Measurements from ENCODE around the gene EGLN2.
"Not testable (repeated sequence)": the region's sequence is repeated elsewhere in the genome, so short reads cannot be mapped to it uniquely, and the experiment has no call there.

EGLN2 gene

GRCh38 chr19:40810160-40810559 is 11.2 kb downstream of the EGLN2 start:
- POLR2A ChIA-PET: no interaction called here
- peak overlapping the region in 3 of 7 experiments; percentile 42 to 77 (median 67) for H3K4me3 ChIP-seq (ENCODE audit: control insufficient read depth in 1 of 7, extremely low read depth in 1 of 7, insufficient read depth in 4 of 7, low read depth in 2 of 7, low read length in 6 of 7)
- CTCF ChIA-PET: no interaction called here
- no peaks in the 10 kb centered on the region for H3K27me3 ChIP-seq (replicated peaks in 2 of 5; ENCODE audit: control insufficient read depth in 4 of 5, insufficient read depth in 5 of 5, low read length in 4 of 5)
- H3K36me3 ChIP-seq (ENCODE audit: control insufficient read depth in 4 of 4, insufficient read depth in 4 of 4, low read length in 3 of 4): peaks cover 2 to 50% (median 20%) of the 10 kb centered on the region in 4 experiments
- peaks cover 0 to 48% (median 37%) of the 10 kb centered on the region in 4 experiments for H3K4me1 ChIP-seq (ENCODE audit: control extremely low read depth in 1 of 4, control insufficient read depth in 4 of 4, insufficient read depth in 4 of 4, low read length in 3 of 4)
- no peaks in the 10 kb centered on the region for H3K9me3 ChIP-seq (ENCODE audit: control extremely low read depth in 1 of 5, control insufficient read depth in 4 of 5, insufficient read depth in 2 of 5, low read depth in 1 of 5, low read length in 4 of 5)
- peak overlapping the region in 1 of 2 experiments; percentile 25 for H3K27ac ChIP-seq (ENCODE audit: insufficient read depth in 1 of 2, low read depth in 1 of 2, low read length in 2 of 2, poor library complexity in 1 of 2, severe bottlenecking in 2 of 2)
- WGBS (ENCODE audit: insufficient coverage): 95% methylated on average over 4 of the region's 14 CpGs
- DNase-seq: no peak

GRCh38 chr19:40810649-40811408 is 11.8 kb downstream of the EGLN2 start:
- H3K9me3 ChIP-seq (ENCODE audit: control extremely low read depth in 1 of 5, control insufficient read depth in 4 of 5, insufficient read depth in 2 of 5, low read depth in 1 of 5, low read length in 4 of 5); H3K27me3 ChIP-seq (replicated peaks in 2 of 5; ENCODE audit: control insufficient read depth in 4 of 5, insufficient read depth in 5 of 5, low read length in 4 of 5); POLR2A ChIA-PET; CTCF ChIA-PET: not testable (repeated sequence)
- Histone ChIP-seq H3K4me3 (ENCODE audit: control insufficient read depth in 1 of 7, extremely low read depth in 1 of 7, insufficient read depth in 4 of 7, low read depth in 2 of 7, low read length in 6 of 7) (peak overlapping the region; percentile 41 to 81 (median 53)), H3K4me1 (ENCODE audit: control extremely low read depth in 1 of 4, control insufficient read depth in 4 of 4, insufficient read depth in 4 of 4, low read length in 3 of 4) (peaks cover 0 to 42% (median 31%) of the 10 kb centered on the region in 4 experiments), H3K27ac (ENCODE audit: insufficient read depth in 1 of 2, low read depth in 1 of 2, low read length in 2 of 2, poor library complexity in 1 of 2, severe bottlenecking in 2 of 2) (peak overlapping the region in 1 of 2 experiments; percentile 25), H3K36me3 (ENCODE audit: control insufficient read depth in 4 of 4, insufficient read depth in 4 of 4, low read length in 3 of 4) (peaks cover 2 to 43% (median 19%) of the 10 kb centered on the region in 4 experiments)
- WGBS (ENCODE audit: insufficient coverage): 14% methylated on average over 23 of the region's 65 CpGs
- peak; percentile 21 to 65 (median 25) for DNase-seq

GRCh38 chr19:40811478-40812341 is 12.7 kb downstream of the EGLN2 start:
- Histone ChIP-seq H3K9me3 (ENCODE audit: control extremely low read depth in 1 of 5, control insufficient read depth in 4 of 5, insufficient read depth in 2 of 5, low read depth in 1 of 5, low read length in 4 of 5) (no peaks in the 10 kb centered on the region), H3K27me3 (replicated peaks in 2 of 5; ENCODE audit: control insufficient read depth in 4 of 5, insufficient read depth in 5 of 5, low read length in 4 of 5) (no peaks in the 10 kb centered on the region), H3K36me3 (ENCODE audit: control insufficient read depth in 4 of 4, insufficient read depth in 4 of 4, low read length in 3 of 4) (peaks cover 2 to 35% (median 19%) of the 10 kb centered on the region in 4 experiments), H3K4me1 (ENCODE audit: control extremely low read depth in 1 of 4, control insufficient read depth in 4 of 4, insufficient read depth in 4 of 4, low read length in 3 of 4) (peaks cover 0 to 33% (median 23%) of the 10 kb centered on the region in 4 experiments), H3K27ac (ENCODE audit: insufficient read depth in 1 of 2, low read depth in 1 of 2, low read length in 2 of 2, poor library complexity in 1 of 2, severe bottlenecking in 2 of 2) (peak overlapping the region in 1 of 2 experiments; percentile 25), H3K4me3 (ENCODE audit: control insufficient read depth in 1 of 7, extremely low read depth in 1 of 7, insufficient read depth in 4 of 7, low read depth in 2 of 7, low read length in 6 of 7) (peak overlapping the region; percentile 27 to 81 (median 53))
- POLR2A ChIA-PET: no interaction called here
- peak; percentile 22 to 39 (median 33) for DNase-seq
- 2% methylated on average over 13 of the region's 35 CpGs for WGBS (ENCODE audit: insufficient coverage)
- CTCF ChIA-PET: interaction anchor here (1.2 kb wide), 1 partner anchor 8 kb away, joined by 4 read pairs; no protein-coding TSS in a partner anchor

GRCh38 chr19:40812571-40812970 is 13.6 kb downstream of the EGLN2 start:
- DNase-seq; POLR2A ChIA-PET; H3K27me3 ChIP-seq (replicated peaks in 2 of 5; ENCODE audit: control insufficient read depth in 4 of 5, insufficient read depth in 5 of 5, low read length in 4 of 5); H3K9me3 ChIP-seq (ENCODE audit: control extremely low read depth in 1 of 5, control insufficient read depth in 4 of 5, insufficient read depth in 2 of 5, low read depth in 1 of 5, low read length in 4 of 5); H3K27ac ChIP-seq (ENCODE audit: insufficient read depth in 1 of 2, low read depth in 1 of 2, low read length in 2 of 2, poor library complexity in 1 of 2, severe bottlenecking in 2 of 2): not testable (repeated sequence)
- WGBS (ENCODE audit: insufficient coverage): 80% methylated on average over 7 of the region's 7 CpGs
- Histone ChIP-seq H3K4me3 (ENCODE audit: control insufficient read depth in 1 of 7, extremely low read depth in 1 of 7, insufficient read depth in 4 of 7, low read depth in 2 of 7, low read length in 6 of 7) (peak overlapping the region in 1 of 7 experiments; percentile 67), H3K36me3 (ENCODE audit: control insufficient read depth in 4 of 4, insufficient read depth in 4 of 4, low read length in 3 of 4) (peaks cover 2 to 26% (median 16%) of the 10 kb centered on the region in 4 experiments), H3K4me1 (ENCODE audit: control extremely low read depth in 1 of 4, control insufficient read depth in 4 of 4, insufficient read depth in 4 of 4, low read length in 3 of 4) (peaks cover 0 to 25% (median 18%) of the 10 kb centered on the region in 4 experiments)
- CTCF ChIA-PET: interaction anchor here (0.6 to 1.2 kb wide), 2 partner anchors 9 to 178 kb away, joined by 4 read pairs; no protein-coding TSS in a partner anchor

GRCh38 chr19:40813182-40813581 is 14.2 kb downstream of the EGLN2 start:
- Histone ChIP-seq H3K4me3 (ENCODE audit: control insufficient read depth in 1 of 7, extremely low read depth in 1 of 7, insufficient read depth in 4 of 7, low read depth in 2 of 7, low read length in 6 of 7) (no peak overlapping the region), H3K4me1 (ENCODE audit: control extremely low read depth in 1 of 4, control insufficient read depth in 4 of 4, insufficient read depth in 4 of 4, low read length in 3 of 4) (peaks cover 0 to 26% (median 18%) of the 10 kb centered on the region in 4 experiments), H3K9me3 (ENCODE audit: control extremely low read depth in 1 of 5, control insufficient read depth in 4 of 5, insufficient read depth in 2 of 5, low read depth in 1 of 5, low read length in 4 of 5) (no peaks in the 10 kb centered on the region), H3K27ac (ENCODE audit: insufficient read depth in 1 of 2, low read depth in 1 of 2, low read length in 2 of 2, poor library complexity in 1 of 2, severe bottlenecking in 2 of 2) (no peak overlapping the region), H3K27me3 (replicated peaks in 2 of 5; ENCODE audit: control insufficient read depth in 4 of 5, insufficient read depth in 5 of 5, low read length in 4 of 5) (no peaks in the 10 kb centered on the region), H3K36me3 (ENCODE audit: control insufficient read depth in 4 of 4, insufficient read depth in 4 of 4, low read length in 3 of 4) (peaks cover 2 to 20% (median 11%) of the 10 kb centered on the region in 4 experiments)
- CTCF ChIA-PET: interaction anchor here (1.2 kb wide), 1 partner anchor 10 kb away, joined by 4 read pairs; no protein-coding TSS in a partner anchor
- no peak for DNase-seq
- POLR2A ChIA-PET: no interaction called here
- WGBS (ENCODE audit: insufficient coverage): 100% methylated on average over 1 of the region's 4 CpGs

GRCh38 chr19:40815223-40815622 is 16.2 kb downstream of the EGLN2 start:
- Histone ChIP-seq H3K36me3 (ENCODE audit: control insufficient read depth in 4 of 4, insufficient read depth in 4 of 4, low read length in 3 of 4) (peaks cover 0 to under 1% (median 0%) of the 10 kb centered on the region in 4 experiments), H3K27ac (ENCODE audit: insufficient read depth in 1 of 2, low read depth in 1 of 2, low read length in 2 of 2, poor library complexity in 1 of 2, severe bottlenecking in 2 of 2) (no peak overlapping the region), H3K4me3 (ENCODE audit: control insufficient read depth in 1 of 7, extremely low read depth in 1 of 7, insufficient read depth in 4 of 7, low read depth in 2 of 7, low read length in 6 of 7) (no peak overlapping the region), H3K27me3 (replicated peaks in 2 of 5; ENCODE audit: control insufficient read depth in 4 of 5, insufficient read depth in 5 of 5, low read length in 4 of 5) (no peaks in the 10 kb centered on the region), H3K9me3 (ENCODE audit: control extremely low read depth in 1 of 5, control insufficient read depth in 4 of 5, insufficient read depth in 2 of 5, low read depth in 1 of 5, low read length in 4 of 5) (no peaks in the 10 kb centered on the region), H3K4me1 (ENCODE audit: control extremely low read depth in 1 of 4, control insufficient read depth in 4 of 4, insufficient read depth in 4 of 4, low read length in 3 of 4) (peaks cover 0 to 38% (median 26%) of the 10 kb centered on the region in 4 experiments)
- ChIA-PET CTCF (no interaction called here), POLR2A (no interaction called here)
- no peak for DNase-seq
- WGBS (ENCODE audit: insufficient coverage): 100% methylated on average over 2 of the region's 4 CpGs

Measured in common myeloid progenitor, CD34-positive (primary cell).